GM21786 (cell line): ENCODE data around the gene CHCHD10.

Experiments used
- ATAC-seq: cut with Tn5 transposase; IDR thresholded peaks from one replicate; pipeline ENCODE4 v1.9.1; 2021; ENCODE audit not compliant: unreplicated experiment

The CHCHD10 gene

DNA sequence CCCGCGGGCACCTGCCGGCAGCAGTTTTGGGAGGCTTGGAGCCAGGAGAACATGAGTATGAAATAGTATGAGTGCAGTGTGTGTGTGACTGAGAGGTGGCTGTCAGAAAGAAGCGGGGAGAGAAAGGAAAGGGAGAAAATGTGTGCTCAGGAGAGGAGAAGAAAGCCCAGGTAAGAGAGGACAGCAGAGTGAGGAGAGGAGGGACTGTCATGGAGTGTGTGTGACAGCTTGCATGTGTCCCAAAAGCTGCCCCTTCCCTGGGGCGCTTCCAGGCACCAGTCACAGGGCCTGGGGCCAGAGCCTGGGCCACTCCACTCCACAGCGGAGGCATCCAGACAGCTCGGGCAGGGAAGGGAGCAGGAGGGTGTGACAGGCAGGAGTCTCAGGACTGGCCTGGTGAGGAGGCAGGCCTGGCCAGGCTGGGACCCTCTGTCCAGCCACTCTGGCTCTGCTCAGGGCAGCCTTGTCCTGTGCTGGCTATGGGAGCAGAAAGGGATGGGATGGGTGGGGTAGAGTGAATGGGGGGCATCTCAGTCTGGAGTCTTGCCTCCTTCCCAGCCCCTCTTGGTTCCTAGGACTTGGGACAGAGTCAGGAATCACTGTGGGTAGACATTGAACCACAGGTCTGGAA lies 5.8 kb upstream of the CHCHD10 start:
- no peak for ATAC-seq

GRCh38 chr22:23772649-23773473 lies 5.1 kb upstream of the CHCHD10 start, which contains the start of gene MMP11:
Gene MMP11, plus strand, starts transcription at chr22:23772849. Its CDS starts 22 bp downstream, at chr22:23772871.
- no peak for ATAC-seq

- no peak for ATAC-seq
Measured at GRCh38 chr22:23772315-23772648, 4.5 kb upstream of the CHCHD10 start.

GRCh38 chr22:23769321-23769965 lies 1.7 kb upstream of the CHCHD10 start:
- no peak for ATAC-seq

GRCh38 chr22:23767303-23767672 lies 484 bp downstream of the CHCHD10 start:
- ATAC-seq, result no peak

DNA sequence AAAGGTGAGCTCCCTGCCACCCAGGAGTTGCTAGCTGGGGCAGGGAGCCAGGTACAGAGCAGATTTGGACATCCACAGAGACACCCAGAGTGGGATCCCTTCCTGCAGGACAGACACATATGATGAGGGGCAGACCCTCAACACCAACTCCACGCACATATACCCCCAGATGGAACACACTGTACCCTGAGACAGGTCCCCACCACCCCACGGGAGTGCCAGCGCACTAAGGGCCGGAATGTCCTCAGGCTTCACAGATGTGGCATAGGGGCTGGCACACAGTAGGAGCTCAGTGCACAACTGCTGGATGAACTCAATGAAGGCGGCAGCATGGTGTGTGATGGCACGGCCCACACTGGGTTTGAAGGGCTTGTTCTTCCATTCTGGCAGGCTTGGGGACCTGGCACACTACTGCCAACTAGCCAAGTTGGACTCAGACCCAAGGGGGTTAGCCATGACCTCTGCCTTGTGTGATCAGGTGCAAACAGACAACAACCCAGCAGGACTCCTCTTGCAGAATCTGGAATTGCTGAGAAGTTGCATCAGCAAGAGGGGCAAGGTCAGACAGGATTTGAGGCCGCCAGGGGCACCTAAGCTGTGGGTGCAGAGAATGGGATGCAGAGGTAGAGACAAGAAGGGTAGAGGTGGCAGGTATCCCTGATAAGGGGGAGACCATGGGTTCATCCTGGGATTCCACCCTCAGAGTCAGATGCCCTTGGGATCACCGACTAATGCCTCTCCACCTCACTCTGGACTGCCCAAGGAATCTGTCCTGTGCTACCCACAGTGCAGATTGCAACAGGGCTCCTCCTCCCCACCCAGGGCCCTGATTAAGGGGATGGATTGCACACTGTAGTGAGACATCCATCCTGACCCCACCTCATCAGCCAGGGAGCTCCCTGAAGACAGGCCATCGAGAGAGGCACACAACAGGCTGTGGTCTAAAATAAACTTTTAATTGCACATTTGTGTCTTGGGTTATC lies 2.6 kb downstream of the CHCHD10 start:
- no peak for ATAC-seq

DNA sequence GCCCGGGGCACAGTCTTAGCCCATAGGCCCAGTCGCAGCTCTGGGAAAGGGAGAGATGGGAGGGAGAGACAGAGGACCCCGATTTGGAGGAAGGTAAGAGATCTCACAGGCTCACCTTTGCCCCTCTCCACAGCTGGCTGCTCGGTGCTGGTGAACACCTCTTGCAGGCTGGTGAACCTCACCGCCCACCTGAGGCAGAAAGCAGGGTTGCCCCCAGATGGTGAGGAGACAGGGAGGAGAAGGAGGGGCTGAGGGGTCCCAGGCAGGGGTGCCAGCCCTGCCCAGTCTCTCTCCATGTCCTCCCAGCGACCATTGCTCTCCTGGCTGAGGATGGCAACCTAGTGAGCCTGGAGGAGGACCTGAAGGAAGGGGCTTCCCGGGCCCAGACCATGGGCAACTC lies 3.8 kb downstream of the CHCHD10 start:
- no peak for ATAC-seq

DNA sequence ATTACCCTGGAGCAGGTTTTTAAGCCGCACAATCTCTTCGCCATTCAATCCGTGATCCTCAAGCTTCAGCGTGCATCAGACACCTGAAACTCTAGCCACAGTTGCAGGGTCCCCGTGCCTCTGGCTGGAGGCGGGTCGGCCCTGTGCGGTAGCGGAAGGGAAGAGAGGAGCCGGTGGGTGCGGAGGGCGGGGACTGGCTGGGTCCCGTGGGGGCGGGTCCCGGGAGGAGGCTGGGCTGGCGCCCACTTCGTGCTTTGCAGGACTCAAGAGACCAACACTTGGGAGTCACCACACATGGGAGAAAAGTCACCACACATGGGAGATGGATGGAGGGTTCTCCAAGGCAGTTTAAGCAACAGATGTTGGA lies 4.2 kb downstream of the CHCHD10 start:
- no peak for ATAC-seq

- ATAC-seq, result no peak
Measured at GRCh38 chr22:23762842-23763578, 4.8 kb downstream of the CHCHD10 start, which contains the start of gene C22orf15. Gene C22orf15, plus strand, starts transcription at chr22:23762990. Its CDS starts 317 bp downstream, at chr22:23763307.

DNA sequence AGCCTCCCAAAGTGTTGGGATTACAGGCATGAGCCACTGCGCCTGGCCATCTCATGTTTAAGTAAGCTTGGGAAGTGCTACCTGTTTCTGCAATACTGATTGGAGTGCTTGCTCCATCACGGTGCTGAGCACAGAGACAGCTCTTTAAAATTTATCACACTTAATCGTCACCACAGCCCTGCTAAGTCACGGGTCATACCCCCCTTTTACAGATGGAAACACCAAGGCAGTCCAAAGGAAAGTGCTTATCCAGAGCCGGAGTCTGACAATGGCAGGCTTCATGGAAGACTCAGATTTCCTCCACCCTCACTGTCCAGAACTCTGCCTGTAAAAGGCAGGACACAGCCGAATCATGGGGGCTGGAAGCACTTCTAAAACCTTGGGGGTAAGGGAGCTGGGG lies 7.7 kb downstream of the CHCHD10 start:
- ATAC-seq, result no peak

DNA sequence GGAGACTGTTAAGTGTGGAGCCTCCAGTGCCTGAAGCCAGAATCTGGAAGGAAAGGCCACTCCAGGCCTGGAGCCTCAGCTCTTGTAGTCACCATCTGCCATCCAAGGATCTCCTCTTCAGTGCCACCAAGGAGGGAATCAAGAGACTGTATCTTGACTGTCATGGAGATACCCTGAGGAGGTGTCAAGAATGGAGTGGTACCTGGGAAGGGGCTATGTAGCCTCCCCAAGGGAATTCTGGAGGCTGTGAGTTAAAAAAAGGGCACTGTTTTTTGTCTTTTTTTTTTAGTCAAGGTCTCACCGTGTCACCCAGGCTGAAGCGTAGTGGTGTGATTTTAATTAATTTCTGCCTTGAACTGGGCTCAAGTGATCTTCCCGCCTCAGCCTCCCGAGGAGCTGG lies 8.2 kb downstream of the CHCHD10 start:
- ATAC-seq, result no peak

DNA sequence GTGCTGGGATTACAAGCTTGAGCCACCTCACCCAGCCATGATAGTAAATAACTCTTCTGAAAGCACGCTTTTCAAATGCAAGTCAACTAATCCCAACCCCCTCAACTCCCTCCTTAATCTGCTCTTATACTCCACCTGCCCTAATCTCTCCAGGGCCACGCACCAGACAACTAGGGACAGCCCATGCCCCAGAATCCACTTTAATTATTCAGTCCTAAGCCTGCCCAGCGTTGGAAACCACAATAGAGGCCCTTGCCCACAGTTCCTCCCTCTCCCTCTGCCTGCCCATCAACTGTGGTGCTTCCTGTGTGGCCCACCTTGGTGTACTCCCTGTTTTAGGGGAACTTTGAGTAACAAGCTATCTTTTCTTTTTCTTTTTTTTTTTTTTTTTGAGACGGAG lies 10.9 kb downstream of the CHCHD10 start:
- ATAC-seq, result no peak

GRCh38 chr22:23755711-23756110 lies 12.1 kb downstream of the CHCHD10 start:
- no peak for ATAC-seq

GRCh38 chr22:23754980-23755636 lies 12.7 kb downstream of the CHCHD10 start:
- ATAC-seq, result no peak

DNA sequence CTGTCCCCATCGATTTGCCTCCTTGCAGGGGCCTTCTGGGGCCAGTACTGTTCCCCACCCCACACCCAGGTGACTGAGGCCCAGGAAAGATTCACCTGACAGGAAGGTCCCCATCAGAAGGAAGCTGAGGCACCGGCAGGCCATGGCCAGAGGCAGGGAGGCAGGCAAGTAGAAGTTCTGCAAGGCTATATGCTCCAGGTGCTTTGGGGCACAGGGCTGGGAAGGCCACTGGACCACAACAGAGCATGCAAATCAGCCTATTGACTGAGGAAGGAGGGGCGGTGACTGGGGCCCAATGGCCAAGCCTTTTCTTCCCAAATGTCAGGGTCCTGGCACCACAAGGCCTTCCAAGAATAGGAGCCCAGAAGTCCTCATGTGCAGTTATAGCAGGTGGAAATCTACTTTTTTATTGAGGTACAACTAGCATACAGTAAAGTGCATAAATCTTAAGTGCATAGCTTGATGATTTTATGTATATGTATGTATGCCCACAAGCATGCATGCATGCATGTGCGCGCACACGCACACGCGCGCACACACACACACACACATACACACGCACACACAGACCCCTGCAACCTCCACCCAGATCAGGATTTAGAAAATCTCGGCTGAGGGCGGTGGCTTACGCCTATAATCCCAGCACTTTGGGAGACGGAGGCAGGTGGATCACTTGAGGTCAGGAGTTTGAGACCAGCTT lies 13.4 kb downstream of the CHCHD10 start, which contains the start of gene VPREB3:
Gene VPREB3 (minus strand): TSS at position 206 of the 700 bp plus-strand sequence. CDS start 62 bp downstream, at position 144.
- ATAC-seq, result no peak

DNA sequence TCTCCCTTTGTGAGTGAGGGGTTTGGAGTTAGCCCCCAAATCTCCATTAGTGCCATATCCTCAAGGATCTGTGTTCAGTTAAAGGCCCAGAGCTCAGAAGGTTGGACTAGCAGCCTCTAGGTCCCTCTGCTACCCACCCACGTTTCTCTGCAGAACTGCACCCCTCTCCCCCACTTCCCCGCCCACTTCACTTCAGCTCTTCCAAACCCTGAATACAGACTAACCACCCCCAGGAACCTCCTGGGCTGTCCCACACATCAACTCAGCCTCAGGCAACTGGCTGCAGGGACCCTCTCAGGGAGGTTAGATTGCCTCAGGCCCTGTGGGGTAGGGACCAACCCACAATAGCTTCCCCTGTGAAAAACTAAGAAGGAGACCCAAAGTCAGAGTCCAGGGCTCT lies 14.4 kb downstream of the CHCHD10 start:
- no peak for ATAC-seq

GRCh38 chr22:23752750-23753149 lies 15.0 kb downstream of the CHCHD10 start:
- ATAC-seq, result no peak

GRCh38 chr22:23752090-23752691 lies 15.6 kb downstream of the CHCHD10 start:
- ATAC-seq, result no peak
